HepG2 (cell line): Measurements from ENCODE around the gene APOM. TPM values are rescaled to one million over a fixed set of nuclear protein-coding genes. Genes with fewer than 3 reads are reported as not detected.

Experiments used
- FLYWCH1 ChIP-seq: sonication (generic); formaldehyde crosslinking; IDR thresholded peaks from 2 replicates; pipeline ENCODE4 v1.8.1; 2023; ENCODE audit warnings: mild to moderate bottlenecking, missing genetic modification reagents
- KDM5B ChIP-seq: sonication (generic); formaldehyde crosslinking; IDR thresholded peaks from 2 replicates; pipeline ENCODE4 v1.4.0; 2020; ENCODE audit warnings: missing genetic modification reagents, mild to moderate bottlenecking, borderline replicate concordance
- MBD4 ChIP-seq: IDR thresholded peaks from 2 replicates; pipeline ENCODE4 v1.6.1; 2012; ENCODE audit warnings: low read length, inconsistent platforms, borderline replicate concordance
- NCOA5 ChIP-seq: sonication (generic); formaldehyde crosslinking; IDR thresholded peaks from 2 replicates; pipeline ENCODE4 v1.4.0; 2020; ENCODE audit warnings: missing genetic modification reagents
- NR3C1 ChIP-seq: sonication (generic); formaldehyde crosslinking; IDR thresholded peaks from 2 replicates; pipeline ENCODE4 v1.4.0; 2020; ENCODE audit warnings: missing genetic modification reagents
- SMAD9 ChIP-seq: sonication (generic); formaldehyde crosslinking; IDR thresholded peaks from 2 replicates; pipeline ENCODE4 v1.5.1; 2020; ENCODE audit warnings: mild to moderate bottlenecking, missing genetic modification reagents
- TBX2 ChIP-seq: sonication (generic); formaldehyde crosslinking; IDR thresholded peaks from 2 replicates; pipeline ENCODE4 v1.5.0; 2020; ENCODE audit warnings: missing genetic modification reagents, mild to moderate bottlenecking, borderline replicate concordance
- TCF12 ChIP-seq, 2 experiments: fragments of 450-650 bp in 1 of 2; sonication (generic) in 1 of 2; formaldehyde crosslinking in 1 of 2; IDR thresholded peaks; 2 replicates each; pipeline versions ENCODE4 v1.6.1 to v1.8.0; 2017 to 2022; ENCODE audit warnings: antibody characterized with exemption in 1 of 2, mild to moderate bottlenecking in 1 of 2, missing genetic modification reagents in 1 of 2, moderate library complexity in 1 of 2
- ZNF263 ChIP-seq: sonication (generic); formaldehyde crosslinking; IDR thresholded peaks from 2 replicates; pipeline ENCODE4 v1.4.0; 2020; ENCODE audit warnings: missing genetic modification reagents
- ZNF816 ChIP-seq: sonication (generic); formaldehyde crosslinking; IDR thresholded peaks from 2 replicates; pipeline ENCODE4 v1.8.0; 2022; ENCODE audit warnings: missing genetic modification reagents, mild to moderate bottlenecking, borderline replicate concordance
- polyA plus RNA-seq, 8 experiments: library from polyadenylated mRNA; depleted of rRNA in 3 of 8; stranded (reverse) in 7 of 8; unstranded in 1 of 8; fragments of >200 nt; fragmentation: Illumina TruSeq in 4 of 8; extraction: Trizol in 4 of 8; gene quantifications; 2 replicates each; pipeline versions ENCODE4 v1.2.1 to v1.2.3, GENCODE V29; 2011 to 2016; ENCODE audit warnings: low read depth in 4 of 8, missing spikeins in 1 of 8, mixed read lengths in 1 of 8; ENCODE audit not compliant: insufficient read depth in 1 of 8
- total RNA-seq, 5 experiments: library from RNA; depleted of rRNA; stranded (reverse); fragments of >200 nt; fragmentation: Illumina TruSeq; extraction: Trizol; gene quantifications; 2 replicates each; pipeline ENCODE4 v1.2.3, GENCODE V29; 2016; ENCODE audit warnings: low read depth in 1 of 5
- TF ChIP-seq, protein P1 (sequence below), 2 experiments: fragments of 450-650 bp in 1 of 2; sonication (generic) in 1 of 2; formaldehyde crosslinking in 1 of 2; IDR thresholded peaks; 2 replicates each; pipeline versions ENCODE4 v1.6.1 to v1.8.0; 2016 to 2022; ENCODE audit warnings: antibody characterized with exemption in 1 of 2, mild to moderate bottlenecking in 1 of 2, missing genetic modification reagents in 1 of 2
- TF ChIP-seq, protein P2 (sequence below): sonication (generic); formaldehyde crosslinking; IDR thresholded peaks from 2 replicates; pipeline ENCODE4 v1.5.0; 2020; ENCODE audit warnings: missing genetic modification reagents, mild to moderate bottlenecking, borderline replicate concordance
- TF ChIP-seq, protein P3 (sequence below): sonication (generic); formaldehyde crosslinking; IDR thresholded peaks from 2 replicates; pipeline ENCODE4 v1.9.0; 2022; ENCODE audit warnings: low read depth, missing genetic modification reagents
- TF ChIP-seq, protein P4 (sequence below): conservative IDR thresholded peaks from 2 replicates; pipeline ENCODE4 v1.6.1; 2018; ENCODE audit warnings: missing genetic modification reagents

Gene APOM
- total and polyA plus RNA-seq, 2 of the 13 experiments (the other 11 are each of a cell fraction or from before 2014, with no cell fraction given), result 98.2 to 1,140 TPM

DNA sequence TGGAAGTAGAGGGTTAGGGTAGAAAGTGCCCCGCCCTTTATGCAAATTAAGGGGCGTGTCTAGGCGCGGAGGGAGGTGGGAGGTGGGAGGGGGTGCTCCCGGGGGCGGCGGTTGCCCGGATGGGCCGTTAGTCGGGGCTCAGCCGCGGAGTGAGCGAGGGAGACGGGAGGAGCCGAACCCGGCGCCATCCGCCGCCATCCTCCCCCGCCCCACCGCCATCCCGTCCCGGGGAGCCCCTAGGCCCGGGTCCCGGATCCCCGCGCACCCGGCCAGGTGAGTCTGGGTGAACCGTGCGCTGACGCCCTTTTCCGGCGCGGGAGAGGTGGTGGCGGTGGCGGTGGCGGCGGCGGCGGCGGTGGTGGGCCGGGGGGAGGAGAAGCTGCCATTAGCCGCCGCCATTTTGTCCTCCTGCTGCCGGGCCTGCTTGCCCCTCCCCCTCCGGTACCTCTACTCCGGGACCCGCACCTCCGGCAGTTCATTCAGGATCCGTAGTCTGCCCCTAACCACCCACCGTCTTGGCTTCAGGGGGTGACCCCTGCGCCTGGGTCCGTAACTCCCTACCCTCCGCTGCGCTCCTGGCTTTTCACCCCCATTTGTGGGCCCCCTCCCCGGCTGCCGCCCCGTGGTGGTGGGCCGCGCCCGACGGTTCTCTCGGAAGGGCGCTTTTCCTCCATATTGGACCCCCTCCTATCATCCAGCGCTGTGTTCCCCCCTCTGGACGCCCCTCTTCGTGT, 34.9 kb upstream of the APOM start, which contains the start of gene PRRC2A (continued):
- TF ChIP-seq, protein P1, sequence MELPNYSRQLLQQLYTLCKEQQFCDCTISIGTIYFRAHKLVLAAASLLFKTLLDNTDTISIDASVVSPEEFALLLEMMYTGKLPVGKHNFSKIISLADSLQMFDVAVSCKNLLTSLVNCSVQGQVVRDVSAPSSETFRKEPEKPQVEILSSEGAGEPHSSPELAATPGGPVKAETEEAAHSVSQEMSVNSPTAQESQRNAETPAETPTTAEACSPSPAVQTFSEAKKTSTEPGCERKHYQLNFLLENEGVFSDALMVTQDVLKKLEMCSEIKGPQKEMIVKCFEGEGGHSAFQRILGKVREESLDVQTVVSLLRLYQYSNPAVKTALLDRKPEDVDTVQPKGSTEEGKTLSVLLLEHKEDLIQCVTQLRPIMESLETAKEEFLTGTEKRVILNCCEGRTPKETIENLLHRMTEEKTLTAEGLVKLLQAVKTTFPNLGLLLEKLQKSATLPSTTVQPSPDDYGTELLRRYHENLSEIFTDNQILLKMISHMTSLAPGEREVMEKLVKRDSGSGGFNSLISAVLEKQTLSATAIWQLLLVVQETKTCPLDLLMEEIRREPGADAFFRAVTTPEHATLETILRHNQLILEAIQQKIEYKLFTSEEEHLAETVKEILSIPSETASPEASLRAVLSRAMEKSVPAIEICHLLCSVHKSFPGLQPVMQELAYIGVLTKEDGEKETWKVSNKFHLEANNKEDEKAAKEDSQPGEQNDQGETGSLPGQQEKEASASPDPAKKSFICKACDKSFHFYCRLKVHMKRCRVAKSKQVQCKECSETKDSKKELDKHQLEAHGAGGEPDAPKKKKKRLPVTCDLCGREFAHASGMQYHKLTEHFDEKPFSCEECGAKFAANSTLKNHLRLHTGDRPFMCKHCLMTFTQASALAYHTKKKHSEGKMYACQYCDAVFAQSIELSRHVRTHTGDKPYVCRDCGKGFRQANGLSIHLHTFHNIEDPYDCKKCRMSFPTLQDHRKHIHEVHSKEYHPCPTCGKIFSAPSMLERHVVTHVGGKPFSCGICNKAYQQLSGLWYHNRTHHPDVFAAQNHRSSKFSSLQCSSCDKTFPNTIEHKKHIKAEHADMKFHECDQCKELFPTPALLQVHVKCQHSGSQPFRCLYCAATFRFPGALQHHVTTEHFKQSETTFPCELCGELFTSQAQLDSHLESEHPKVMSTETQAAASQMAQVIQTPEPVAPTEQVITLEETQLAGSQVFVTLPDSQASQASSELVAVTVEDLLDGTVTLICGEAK (IDR thresholded peaks at IDR 0.05), result no peak
- TF ChIP-seq, protein P1 (CRISPR knock-in tag; IDR thresholded peaks at IDR 0.05), result no peak; the same call in none of the 2 replicates
- TF ChIP-seq, protein P2, sequence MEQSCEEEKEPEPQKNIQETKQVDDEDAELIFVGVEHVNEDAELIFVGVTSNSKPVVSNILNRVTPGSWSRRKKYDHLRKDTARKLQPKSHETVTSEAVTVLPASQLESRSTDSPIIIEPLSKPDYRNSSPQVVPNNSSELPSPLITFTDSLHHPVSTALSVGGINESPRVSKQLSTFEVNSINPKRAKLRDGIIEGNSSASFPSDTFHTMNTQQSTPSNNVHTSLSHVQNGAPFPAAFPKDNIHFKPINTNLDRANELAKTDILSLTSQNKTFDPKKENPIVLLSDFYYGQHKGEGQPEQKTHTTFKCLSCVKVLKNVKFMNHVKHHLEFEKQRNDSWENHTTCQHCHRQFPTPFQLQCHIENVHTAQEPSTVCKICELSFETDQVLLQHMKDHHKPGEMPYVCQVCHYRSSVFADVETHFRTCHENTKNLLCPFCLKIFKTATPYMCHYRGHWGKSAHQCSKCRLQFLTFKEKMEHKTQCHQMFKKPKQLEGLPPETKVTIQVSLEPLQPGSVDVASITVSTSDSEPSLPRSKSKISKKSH (CRISPR knock-in tag), result peak; percentile 85; the same call in 1 of the 2 replicates
- TF ChIP-seq SMAD9 (CRISPR knock-in tag), result no peak
- TF ChIP-seq, protein P3, sequence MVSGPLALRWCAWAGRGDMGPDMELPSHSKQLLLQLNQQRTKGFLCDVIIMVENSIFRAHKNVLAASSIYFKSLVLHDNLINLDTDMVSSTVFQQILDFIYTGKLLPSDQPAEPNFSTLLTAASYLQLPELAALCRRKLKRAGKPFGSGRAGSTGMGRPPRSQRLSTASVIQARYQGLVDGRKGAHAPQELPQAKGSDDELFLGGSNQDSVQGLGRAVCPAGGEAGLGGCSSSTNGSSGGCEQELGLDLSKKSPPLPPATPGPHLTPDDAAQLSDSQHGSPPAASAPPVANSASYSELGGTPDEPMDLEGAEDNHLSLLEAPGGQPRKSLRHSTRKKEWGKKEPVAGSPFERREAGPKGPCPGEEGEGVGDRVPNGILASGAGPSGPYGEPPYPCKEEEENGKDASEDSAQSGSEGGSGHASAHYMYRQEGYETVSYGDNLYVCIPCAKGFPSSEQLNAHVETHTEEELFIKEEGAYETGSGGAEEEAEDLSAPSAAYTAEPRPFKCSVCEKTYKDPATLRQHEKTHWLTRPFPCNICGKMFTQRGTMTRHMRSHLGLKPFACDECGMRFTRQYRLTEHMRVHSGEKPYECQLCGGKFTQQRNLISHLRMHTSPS (CRISPR knock-in tag), result no peak
- TF ChIP-seq, protein P4, sequence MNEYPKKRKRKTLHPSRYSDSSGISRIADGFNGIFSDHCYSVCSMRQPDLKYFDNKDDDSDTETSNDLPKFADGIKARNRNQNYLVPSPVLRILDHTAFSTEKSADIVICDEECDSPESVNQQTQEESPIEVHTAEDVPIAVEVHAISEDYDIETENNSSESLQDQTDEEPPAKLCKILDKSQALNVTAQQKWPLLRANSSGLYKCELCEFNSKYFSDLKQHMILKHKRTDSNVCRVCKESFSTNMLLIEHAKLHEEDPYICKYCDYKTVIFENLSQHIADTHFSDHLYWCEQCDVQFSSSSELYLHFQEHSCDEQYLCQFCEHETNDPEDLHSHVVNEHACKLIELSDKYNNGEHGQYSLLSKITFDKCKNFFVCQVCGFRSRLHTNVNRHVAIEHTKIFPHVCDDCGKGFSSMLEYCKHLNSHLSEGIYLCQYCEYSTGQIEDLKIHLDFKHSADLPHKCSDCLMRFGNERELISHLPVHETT (CRISPR knock-in tag), result peak; percentile 98
- TF ChIP-seq TBX2 (CRISPR knock-in tag), result no peak; the same call in none of the 2 replicates
- no peak for TF ChIP-seq NCOA5 (CRISPR knock-in tag)
- peak; percentile 65; the same call in 1 of the 2 replicates for TF ChIP-seq KDM5B (CRISPR knock-in tag)
- TF ChIP-seq MBD4, result no peak
- no peak for TF ChIP-seq NR3C1 (CRISPR knock-in tag)
- peak; percentile 32; the same call in 1 of the 2 replicates for TF ChIP-seq ZNF263 (CRISPR knock-in tag)
- no peak for TF ChIP-seq TCF12 (IDR thresholded peaks at IDR 0.05)
- TF ChIP-seq TCF12 (CRISPR knock-in tag; IDR thresholded peaks at IDR 0.05), result peak; percentile 81; the same call in 1 of the 2 replicates
- TF ChIP-seq FLYWCH1, result no peak
- TF ChIP-seq ZNF816 (CRISPR knock-in tag), result no peak; the same call in 1 of the 2 replicates
